Natural killer cell (primary cell): ENCODE results near the gene OR10A3. TPM values are rescaled to one million over a fixed set of nuclear protein-coding genes. Genes with fewer than 3 reads are reported as not detected.

ENCODE experiments used
- ATAC-seq, 3 donors: fragments of 150-1000 bp in 2 of 3; fragments of 200-7000 bp in 1 of 3; cut with Tn5 transposase; 1 replicate in 1 of 3; 2 replicates in 2 of 3; pipeline ENCODE4 v1.10.0; 2021; ENCODE audit warnings: mild to moderate bottlenecking in 2 of 3, moderate library complexity in 2 of 3
- DNase-seq, 2 donors: peaks; one replicate each; pipeline versions ENCODE4 v3.0.0 to v3.0.0-alpha.2; 2013 to 2021; ENCODE audit warnings: mixed read lengths in 1 of 2
- H3K27ac ChIP-seq: one replicate; pipeline ENCODE4 v1.5.1; 2013; ENCODE audit warnings: mild to moderate bottlenecking, low read length
- H3K27me3 ChIP-seq: one replicate; pipeline ENCODE4 v1.6.1; 2013; ENCODE audit warnings: low read length; ENCODE audit not compliant: control insufficient read depth, insufficient read depth
- H3K36me3 ChIP-seq: one replicate; pipeline ENCODE4 v1.6.1; 2013; ENCODE audit warnings: low read length; ENCODE audit not compliant: control insufficient read depth, insufficient read depth
- H3K4me1 ChIP-seq: one replicate; pipeline ENCODE4 v1.6.1; 2013; ENCODE audit warnings: low read length; ENCODE audit not compliant: control insufficient read depth, insufficient read depth
- H3K4me3 ChIP-seq: one replicate; pipeline ENCODE4 v1.5.1; 2013; ENCODE audit warnings: low read length
- H3K9me3 ChIP-seq: one replicate; pipeline ENCODE4 v1.6.1; 2013; ENCODE audit warnings: low read length; ENCODE audit not compliant: control insufficient read depth, insufficient read depth
- H3K27ac Mint-ChIP-seq, 2 donors: one replicate each; pipeline ENCODE4 v1.8.0; 2022; ENCODE audit warnings: mild to moderate bottlenecking in 2 of 2, mixed read lengths in 2 of 2, moderate library complexity in 1 of 2
- H3K27me3 Mint-ChIP-seq, 2 donors: one replicate each; pipeline ENCODE4 v1.8.0; 2022; ENCODE audit warnings: low read depth in 2 of 2, mixed read lengths in 2 of 2
- H3K36me3 Mint-ChIP-seq: one replicate; pipeline ENCODE4 v1.8.0; 2022; ENCODE audit warnings: mixed read lengths
- H3K4me1 Mint-ChIP-seq, 2 donors: one replicate each; pipeline ENCODE4 v1.8.0; 2022; ENCODE audit warnings: mixed read lengths in 2 of 2
- H3K4me3 Mint-ChIP-seq: one replicate; pipeline ENCODE4 v1.8.0; 2022; ENCODE audit warnings: mild to moderate bottlenecking, moderate library complexity, mixed read lengths
- H3K9me3 Mint-ChIP-seq, 2 donors: one replicate each; pipeline ENCODE4 v1.8.0; 2022; ENCODE audit warnings: mixed read lengths in 2 of 2
- WGBS: methylation state at CpG from one replicate; pipeline ENCODE4 v1.1.7; 2013; ENCODE audit warnings: missing lambda C conversion rate; ENCODE audit not compliant: insufficient coverage; 5-methylcytosine and 5-hydroxymethylcytosine counted together
- intact Hi-C: fragments of 100-400 bp; cut with micrococcal nuclease; formaldehyde crosslinking; loops from one replicate; pipeline ENCODE4 v1.14.2; 2022
- total RNA-seq, 4 donors: library from RNA; stranded (reverse); fragments of 120-200 nt in 1 of 4; gene quantifications; one replicate each; pipeline versions ENCODE4 v1.2.3 to v1.2.4, GENCODE V29; 2013 to 2022
- TF ChIP-seq, protein P1 (sequence below): fragments of 200-600 bp; IDR thresholded peaks from one replicate; pipeline ENCODE4 v1.8.0; 2022; ENCODE audit warnings: antibody characterized with exemption

Gene OR10A3
- total RNA-seq, 3 donors from 2014 or later (not counting 1 experiment from before 2014, with no cell fraction given) = not detected

DNA sequence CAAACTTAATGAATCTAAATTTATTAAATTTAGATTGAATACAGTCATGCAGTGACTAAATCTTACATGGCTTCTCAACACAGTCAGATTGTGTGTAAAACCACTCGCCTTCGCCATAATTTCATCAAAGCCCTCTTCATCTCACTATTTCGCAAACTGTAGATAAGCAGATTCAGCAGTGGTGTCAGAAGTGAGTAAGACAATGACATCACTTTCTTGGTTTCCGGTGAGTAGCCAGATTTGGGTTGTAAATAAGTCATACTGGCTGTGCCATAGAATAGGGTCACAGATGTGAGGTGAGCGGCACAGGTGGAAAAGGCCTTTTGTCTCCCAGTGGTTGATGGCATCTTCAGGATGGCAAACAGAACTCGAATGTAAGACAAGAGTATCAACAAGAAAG, 13.9 kb downstream of the OR10A3 start:
- ATAC-seq = no peak
- Histone ChIP-seq H3K9me3 (no peaks in the 10 kb centered on the region), H3K27me3 (peaks cover 2% of the 10 kb centered on the region), H3K27ac (no peak overlapping the region), H3K4me1 (no peaks in the 10 kb centered on the region), H3K4me3 (no peak overlapping the region), H3K36me3 (no peaks in the 10 kb centered on the region)
- TF ChIP-seq, protein P1, sequence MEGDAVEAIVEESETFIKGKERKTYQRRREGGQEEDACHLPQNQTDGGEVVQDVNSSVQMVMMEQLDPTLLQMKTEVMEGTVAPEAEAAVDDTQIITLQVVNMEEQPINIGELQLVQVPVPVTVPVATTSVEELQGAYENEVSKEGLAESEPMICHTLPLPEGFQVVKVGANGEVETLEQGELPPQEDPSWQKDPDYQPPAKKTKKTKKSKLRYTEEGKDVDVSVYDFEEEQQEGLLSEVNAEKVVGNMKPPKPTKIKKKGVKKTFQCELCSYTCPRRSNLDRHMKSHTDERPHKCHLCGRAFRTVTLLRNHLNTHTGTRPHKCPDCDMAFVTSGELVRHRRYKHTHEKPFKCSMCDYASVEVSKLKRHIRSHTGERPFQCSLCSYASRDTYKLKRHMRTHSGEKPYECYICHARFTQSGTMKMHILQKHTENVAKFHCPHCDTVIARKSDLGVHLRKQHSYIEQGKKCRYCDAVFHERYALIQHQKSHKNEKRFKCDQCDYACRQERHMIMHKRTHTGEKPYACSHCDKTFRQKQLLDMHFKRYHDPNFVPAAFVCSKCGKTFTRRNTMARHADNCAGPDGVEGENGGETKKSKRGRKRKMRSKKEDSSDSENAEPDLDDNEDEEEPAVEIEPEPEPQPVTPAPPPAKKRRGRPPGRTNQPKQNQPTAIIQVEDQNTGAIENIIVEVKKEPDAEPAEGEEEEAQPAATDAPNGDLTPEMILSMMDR = no peak
- H3K4me3 Mint-ChIP-seq = no peak overlapping the region
- intact Hi-C loops = no loop called here
- no peaks in the 10 kb centered on the region for H3K36me3 Mint-ChIP-seq
- no peak overlapping the region for H3K27ac Mint-ChIP-seq
- no peaks in the 10 kb centered on the region for H3K9me3 Mint-ChIP-seq
- WGBS = 86% methylated on average over 6 of the region's 6 CpGs
- H3K27me3 Mint-ChIP-seq = peaks cover 6 to 8% of the 10 kb centered on the region in 2 donors
- no peaks in the 10 kb centered on the region for H3K4me1 Mint-ChIP-seq
- no peak for DNase-seq

DNA sequence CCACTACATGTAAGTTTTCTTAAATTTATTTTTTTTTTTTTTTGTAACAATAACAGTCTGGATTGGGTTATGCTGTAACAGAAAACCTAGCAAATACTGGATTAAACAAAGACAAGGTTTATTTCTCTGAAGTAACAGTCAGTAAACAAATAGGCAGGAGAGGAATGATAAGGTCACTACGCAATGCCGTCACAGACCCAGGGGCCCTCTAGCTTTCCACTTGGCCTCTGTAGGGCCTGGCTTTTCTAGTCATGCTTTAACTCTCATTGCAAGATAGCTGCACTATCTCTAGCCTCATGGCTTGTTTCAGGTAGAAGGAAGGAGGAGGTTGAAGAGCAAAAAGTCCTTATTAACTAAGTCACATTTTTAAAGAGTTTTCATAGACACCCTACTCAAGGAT, 17.0 kb downstream of the OR10A3 start:
- H3K36me3 ChIP-seq = no peaks in the 10 kb centered on the region
- 100% methylated on average over 2 of the region's 2 CpGs for WGBS
- Mint-ChIP-seq H3K9me3 (no peaks in the 10 kb centered on the region), H3K36me3 (no peaks in the 10 kb centered on the region), H3K4me1 (no peaks in the 10 kb centered on the region), H3K27ac (no peak overlapping the region), H3K4me3 (no peak overlapping the region), H3K27me3 (peaks cover 0 to 8% of the 10 kb centered on the region in 2 donors)
- H3K27me3 ChIP-seq = no peaks in the 10 kb centered on the region
- intact Hi-C loops = no loop called here
- no peaks in the 10 kb centered on the region for H3K4me1 ChIP-seq
- no peak overlapping the region for H3K27ac ChIP-seq
- H3K4me3 ChIP-seq = no peak overlapping the region
- DNase-seq (no peak), ATAC-seq (no peak)
- no peaks in the 10 kb centered on the region for H3K9me3 ChIP-seq
- TF ChIP-seq, protein P1 = no peak

DNA sequence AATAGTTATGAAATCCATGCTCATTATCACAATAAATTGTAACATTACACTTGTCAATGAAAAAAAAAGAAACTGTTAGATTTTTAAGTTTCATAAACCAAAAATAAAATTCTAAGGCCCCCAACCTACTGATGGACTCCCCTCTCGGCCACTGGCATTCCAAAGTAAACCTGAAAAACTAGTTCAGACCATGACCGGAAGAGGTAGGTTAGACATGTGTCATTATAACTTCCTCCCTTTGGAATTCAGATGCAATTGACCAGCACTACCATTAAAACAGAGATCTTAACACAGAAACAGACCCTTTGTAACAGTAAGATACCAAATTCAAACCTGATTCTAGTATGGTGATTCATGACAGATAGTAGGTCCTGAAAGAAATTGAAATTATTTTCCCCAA, 23.4 kb downstream of the OR10A3 start:
- no peaks in the 10 kb centered on the region for H3K27me3 ChIP-seq
- intact Hi-C loops = no loop called here

DNA sequence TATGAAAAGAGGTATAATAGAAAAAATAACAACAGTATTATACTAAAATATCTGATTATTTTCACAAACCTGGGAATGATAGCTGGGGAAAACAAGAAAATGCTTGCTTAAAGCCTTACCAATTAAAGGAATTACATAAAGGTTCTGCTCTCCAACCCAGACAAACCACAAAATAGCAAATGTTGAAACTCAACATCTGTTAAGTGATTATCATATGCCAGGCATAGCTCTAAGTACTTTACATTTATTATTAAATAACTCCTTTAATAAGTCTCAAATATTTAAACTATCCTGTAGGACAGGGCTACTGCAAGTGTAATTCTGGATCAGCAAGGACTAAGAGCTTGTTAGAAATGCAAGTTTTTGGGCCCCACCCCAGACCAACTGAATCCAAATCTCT, 30.5 kb downstream of the OR10A3 start:
- H3K27me3 ChIP-seq = no peaks in the 10 kb centered on the region
- H3K4me1 Mint-ChIP-seq = no peaks in the 10 kb centered on the region
- no peaks in the 10 kb centered on the region for H3K9me3 Mint-ChIP-seq
- no peaks in the 10 kb centered on the region for H3K36me3 Mint-ChIP-seq
- no peak overlapping the region for H3K4me3 Mint-ChIP-seq
- peaks cover 8% of the 10 kb centered on the region in 2 donors for H3K27me3 Mint-ChIP-seq
- H3K9me3 ChIP-seq = no peaks in the 10 kb centered on the region
- no peaks in the 10 kb centered on the region for H3K36me3 ChIP-seq
- DNase-seq (no peak), ATAC-seq (no peak)
- no peak overlapping the region for H3K4me3 ChIP-seq
- intact Hi-C loops = no loop called here
- no peak overlapping the region for H3K27ac Mint-ChIP-seq
- no peak overlapping the region for H3K27ac ChIP-seq
- H3K4me1 ChIP-seq = no peaks in the 10 kb centered on the region
- TF ChIP-seq, protein P1 = no peak

More for the DNA sequence above, 23.4 kb downstream of the OR10A3 start:
- DNase-seq (no peak), ATAC-seq (no peak)
- Histone ChIP-seq H3K4me1 (no peaks in the 10 kb centered on the region), H3K36me3 (no peaks in the 10 kb centered on the region), H3K4me3 (no peak overlapping the region), H3K9me3 (no peaks in the 10 kb centered on the region), H3K27ac (no peak overlapping the region)
- no peaks in the 10 kb centered on the region for H3K4me1 Mint-ChIP-seq
- no peaks in the 10 kb centered on the region for H3K9me3 Mint-ChIP-seq
- H3K27ac Mint-ChIP-seq = no peak overlapping the region
- no peak overlapping the region for H3K4me3 Mint-ChIP-seq
- H3K36me3 Mint-ChIP-seq = no peaks in the 10 kb centered on the region
- TF ChIP-seq, protein P1 = no peak
- H3K27me3 Mint-ChIP-seq = peaks cover 3 to 6% of the 10 kb centered on the region in 2 donors
- WGBS = 91% methylated on average over 2 of the region's 2 CpGs
